GM12878 (cell line): ENCODE results near the gene USH2A. TPM values are rescaled to one million over a fixed set of nuclear protein-coding genes. Genes with fewer than 3 reads are reported as not detected.

Experiments used
- ATAC-seq: fragments of 200-7000 bp; cut with Tn5 transposase; 3 replicates; pipeline ENCODE4 v1.9.1; 2020; ENCODE audit warnings: mild to moderate bottlenecking, moderate library complexity
- BruUV-seq: library from RNA; stranded (reverse); fragments of 400-500 nt; replicated peaks from 2 replicates; lab custom pipeline; 2021; lab: Mats Ljungman, UMichigan
- CTCF ChIA-PET: fragments of 300-600 bp; sonication (Branson Sonifier 250); formaldehyde crosslinking; extraction: SDS; loops from one replicate; lab custom pipeline; 2021; ENCODE audit warnings: inconsistent platforms; lab: Yijun Ruan, JAX
- POLR2A ChIA-PET: fragments of 350-600 bp; formaldehyde crosslinking; extraction: SDS; loops from one replicate; lab custom pipeline; 2021; ENCODE audit warnings: inconsistent platforms; lab: Charles Lee
- RAD21 ChIA-PET: fragments of 300-600 bp; sonication (Branson Sonifier 250); formaldehyde crosslinking; loops from one replicate; lab custom pipeline; 2023; ENCODE audit warnings: antibody characterized with exemption; ENCODE audit not compliant: unreplicated experiment; lab: Charles Lee
- SMC1A ChIA-PET: fragments of 300-600 bp; sonication (Branson Sonifier 250); formaldehyde crosslinking; loops from one replicate; lab custom pipeline; 2023; ENCODE audit not compliant: unreplicated experiment, uncharacterized antibody; lab: Charles Lee
- DNase-seq: peaks from one replicate; pipeline ENCODE4 v3.0.0-alpha.2; 2011; ENCODE audit warnings: low read depth, low spot score
- FAIRE-seq: peaks from 3 replicates; lab custom pipeline; 2011; peaks lifted over from hg19 to GRCh38; lab: Jason Lieb, UNC
- H2AFZ ChIP-seq: 2 replicates; pipeline ENCODE4 v1.6.0; 2011; ENCODE audit warnings: low read depth, low read length, control low read depth; ENCODE audit not compliant: control insufficient read depth
- H3K27ac ChIP-seq: 2 replicates; pipeline ENCODE4 v1.5.1; 2011; ENCODE audit warnings: control low read depth; ENCODE audit not compliant: control insufficient read depth, insufficient read depth
- H3K27me3 ChIP-seq, 2 experiments: replicated peaks in 1 of 2; 2 replicates each; pipeline versions ENCODE4 v1.6.0 to v1.6.1; 2011; ENCODE audit warnings: low read length in 1 of 2; ENCODE audit not compliant: control insufficient read depth in 2 of 2, insufficient read depth in 2 of 2
- H3K36me3 ChIP-seq, 2 experiments: 2 replicates each; pipeline ENCODE4 v1.5.1; 2011; ENCODE audit warnings: low read length in 1 of 2; ENCODE audit not compliant: control insufficient read depth in 2 of 2, insufficient read depth in 2 of 2
- H3K4me1 ChIP-seq: 2 replicates; pipeline ENCODE4 v1.6.1; 2011; ENCODE audit warnings: mild to moderate bottlenecking, low read length, moderate library complexity, mixed read lengths; ENCODE audit not compliant: control insufficient read depth, insufficient read depth
- H3K4me2 ChIP-seq: 2 replicates; pipeline ENCODE4 v1.6.0; 2011; ENCODE audit warnings: control low read depth; ENCODE audit not compliant: control insufficient read depth, insufficient read depth
- H3K4me3 ChIP-seq: fragments of 200-600 bp; sonication (generic); 2 replicates; pipeline ENCODE4 v1.5.1; 2016
- H3K79me2 ChIP-seq: 2 replicates; pipeline ENCODE4 v1.6.0; 2011; ENCODE audit warnings: low read length; ENCODE audit not compliant: control insufficient read depth, insufficient read depth
- H3K9ac ChIP-seq: 2 replicates; pipeline ENCODE4 v1.8.0; 2011; ENCODE audit warnings: low read length, control low read depth, mixed read lengths; ENCODE audit not compliant: control insufficient read depth, insufficient read depth
- H3K9me3 ChIP-seq: replicated peaks from 3 replicates; pipeline ENCODE4 v1.5.1; 2011; ENCODE audit warnings: mild to moderate bottlenecking, low read length; ENCODE audit not compliant: control insufficient read depth, insufficient read depth
- H4K20me1 ChIP-seq: 2 replicates; pipeline ENCODE4 v1.6.0; 2011; ENCODE audit not compliant: control insufficient read depth, insufficient read depth
- CBX5 ChIP-seq: sonication (generic); IDR thresholded peaks from 2 replicates; pipeline ENCODE4 v1.6.1; 2016; ENCODE audit warnings: low read depth, moderate library complexity, mild to moderate bottlenecking, inconsistent platforms
- EGR1 ChIP-seq, 2 experiments: IDR thresholded peaks; 1 replicate in 1 of 2; 2 replicates in 1 of 2; pipeline ENCODE4 v1.6.1; 2011 to 2012; ENCODE audit warnings: low read depth in 2 of 2, low read length in 2 of 2, borderline replicate concordance in 1 of 2, mild to moderate bottlenecking in 1 of 2, moderate library complexity in 1 of 2
- IRF3 ChIP-seq: fragments of 450-650 bp; IDR thresholded peaks from 2 replicates; pipeline ENCODE4 v1.6.1; 2014; ENCODE audit warnings: mild to moderate bottlenecking
- KDM1A ChIP-seq: fragments of 200-600 bp; sonication (generic); IDR thresholded peaks from 2 replicates; pipeline ENCODE4 v1.6.1; 2016; ENCODE audit warnings: borderline replicate concordance
- MEF2A ChIP-seq: IDR thresholded peaks from 2 replicates; pipeline ENCODE4 v1.6.1; 2011; ENCODE audit warnings: low read depth, mild to moderate bottlenecking, low read length, moderate library complexity; ENCODE audit not compliant: insufficient read depth
- MLLT1 ChIP-seq: fragments of 450-650 bp; IDR thresholded peaks from 2 replicates; pipeline ENCODE4 v1.6.1; 2016; ENCODE audit warnings: mild to moderate bottlenecking
- NR2C2 ChIP-seq: IDR thresholded peaks from 2 replicates; pipeline ENCODE4 v1.6.1; 2011; ENCODE audit warnings: borderline replicate concordance, low read depth; ENCODE audit not compliant: control insufficient read depth, insufficient read length
- NR2F1 ChIP-seq: fragments of 450-650 bp; conservative IDR thresholded peaks from 2 replicates; pipeline ENCODE4 v1.6.1; 2017; ENCODE audit warnings: mild to moderate bottlenecking
- PKNOX1 ChIP-seq: fragments of 450-650 bp; IDR thresholded peaks from 2 replicates; pipeline ENCODE4 v1.6.1; 2016; ENCODE audit warnings: mild to moderate bottlenecking
- POLR2AphosphoS2 ChIP-seq: IDR thresholded peaks from 2 replicates; pipeline ENCODE4 v1.6.1; 2011; ENCODE audit warnings: low read depth, mild to moderate bottlenecking, low read length, improper control_type of control experiment, moderate library complexity
- RB1 ChIP-seq: fragments of 450-650 bp; formaldehyde crosslinking; IDR thresholded peaks from 2 replicates; pipeline ENCODE4 v1.6.1; 2017; ENCODE audit warnings: mild to moderate bottlenecking, borderline replicate concordance
- REST ChIP-seq: IDR thresholded peaks from 2 replicates; pipeline ENCODE4 v1.6.1; 2012; ENCODE audit warnings: mild to moderate bottlenecking, low read depth, low read length
- RFX5 ChIP-seq: IDR thresholded peaks from 2 replicates; pipeline ENCODE4 v1.6.1; 2011; ENCODE audit warnings: low read depth, low read length, improper control_type of control experiment
- SRF ChIP-seq, 2 experiments: IDR thresholded peaks; 2 replicates each; pipeline ENCODE4 v1.6.1; 2011; ENCODE audit warnings: low read depth in 2 of 2, low read length in 2 of 2, mild to moderate bottlenecking in 1 of 2, moderate library complexity in 1 of 2
- WGBS: methylation state at CpG from one replicate; pipeline ENCODE4 v1.1.6; 2016; ENCODE audit warnings: low lambda C conversion rate; ENCODE audit not compliant: insufficient replicate concordance, insufficient coverage; ENCODE audit errors: missing lambda C conversion rate; 5-methylcytosine and 5-hydroxymethylcytosine counted together
- in situ Hi-C: fragments of 300-500 bp; cut with MboI; formaldehyde crosslinking; loops from 9 replicates; pipeline ENCODE4 v1.14.3; 2018; ENCODE audit warnings: mixed read lengths
- intact Hi-C: fragments of 100-400 bp; cut with micrococcal nuclease; formaldehyde crosslinking; loops from one replicate; pipeline ENCODE4 v1.14.2; 2022; ENCODE audit not compliant: unreplicated experiment
- polyA plus RNA-seq, 11 experiments: library from polyadenylated mRNA; depleted of rRNA in 4 of 11; unstranded in 6 of 11; stranded (reverse) in 5 of 11; fragments of >200 nt; fragmentation: Nextera tagmentation in 4 of 11; fragmentation: Illumina TruSeq in 1 of 11; extraction: Ambion mirVana in 4 of 11; extraction: Trizol in 1 of 11; gene quantifications; 1 replicate in 1 of 11; 2 replicates in 10 of 11; pipeline versions ENCODE4 v1.2.1 to v1.2.3, GENCODE V29; 2011 to 2016; ENCODE audit warnings: inconsistent platforms in 2 of 11, missing spikeins in 2 of 11, low read depth in 1 of 11
- total RNA-seq, 4 experiments: library from RNA; depleted of rRNA in 3 of 4; stranded (reverse); fragments of >200 nt in 3 of 4; fragmentation: Illumina TruSeq in 1 of 4; extraction: Trizol in 1 of 4; gene quantifications; 2 replicates each; pipeline versions ENCODE4 v1.2.1 to v1.2.3, GENCODE V29; 2013 to 2021

USH2A gene
- total and polyA plus RNA-seq, 10 of the 15 experiments (the other 5 are each of a cell fraction or from before 2014, with no cell fraction given) = under 0.01 to 0.20 (median 0.01) TPM; not detected in 2

GRCh38 chr1:215894617-215895016 is 528.6 kb downstream of the USH2A start:
- intact Hi-C loops (no loop called here), in situ Hi-C loops (no loop called here)
- ChIA-PET RAD21 (no interaction called here), SMC1A (interaction anchor here (0.6 kb wide), 1 partner anchor 19 kb away, joined by 3 read pairs; no protein-coding TSS in a partner anchor), CTCF (no interaction called here), POLR2A (no interaction called here)
- Histone ChIP-seq H3K27me3 (no peaks in the 10 kb centered on the region; a peak in 1 of 4 replicates), H3K36me3 (no peaks in the 10 kb centered on the region), H3K9me3 (no peaks in the 10 kb centered on the region), H4K20me1 (no peaks in the 10 kb centered on the region), H3K27ac (no peak overlapping the region), H2AFZ (no peak overlapping the region), H3K79me2 (no peaks in the 10 kb centered on the region), H3K4me1 (no peaks in the 10 kb centered on the region; the same call in 1 of the 2 replicates), H3K4me3 (no peak overlapping the region), H3K4me2 (no peak overlapping the region), H3K9ac (no peak overlapping the region)
- no TSS peak for BruUV-seq
- WGBS = 17% methylated on average over 4 of the region's 4 CpGs
- DNase-seq = no peak
- ATAC-seq = no peak
- FAIRE-seq = no peak
- no peak for TF ChIP-seq SRF (IDR thresholded peaks at IDR 0.05; ENCODE audit: low read depth in 2 of 2, low read length in 2 of 2)
- no peak for TF ChIP-seq POLR2AphosphoS2
- TF ChIP-seq MEF2A = no peak
- TF ChIP-seq KDM1A = no peak
- no peak for TF ChIP-seq NR2C2
- no peak for TF ChIP-seq IRF3
- no peak for TF ChIP-seq NR2F1
- TF ChIP-seq MLLT1 = no peak
- TF ChIP-seq EGR1 (IDR thresholded peaks at IDR 0.05; ENCODE audit: borderline replicate concordance in 1 of 2, low read depth in 2 of 2, low read length in 2 of 2) = no peak
- TF ChIP-seq RB1 = no peak
- TF ChIP-seq CBX5 = no peak
- TF ChIP-seq RFX5 = no peak
- no peak for TF ChIP-seq PKNOX1
- no peak for TF ChIP-seq REST
